Measurements from ENCODE around the gene PIEZO2.

DNA sequence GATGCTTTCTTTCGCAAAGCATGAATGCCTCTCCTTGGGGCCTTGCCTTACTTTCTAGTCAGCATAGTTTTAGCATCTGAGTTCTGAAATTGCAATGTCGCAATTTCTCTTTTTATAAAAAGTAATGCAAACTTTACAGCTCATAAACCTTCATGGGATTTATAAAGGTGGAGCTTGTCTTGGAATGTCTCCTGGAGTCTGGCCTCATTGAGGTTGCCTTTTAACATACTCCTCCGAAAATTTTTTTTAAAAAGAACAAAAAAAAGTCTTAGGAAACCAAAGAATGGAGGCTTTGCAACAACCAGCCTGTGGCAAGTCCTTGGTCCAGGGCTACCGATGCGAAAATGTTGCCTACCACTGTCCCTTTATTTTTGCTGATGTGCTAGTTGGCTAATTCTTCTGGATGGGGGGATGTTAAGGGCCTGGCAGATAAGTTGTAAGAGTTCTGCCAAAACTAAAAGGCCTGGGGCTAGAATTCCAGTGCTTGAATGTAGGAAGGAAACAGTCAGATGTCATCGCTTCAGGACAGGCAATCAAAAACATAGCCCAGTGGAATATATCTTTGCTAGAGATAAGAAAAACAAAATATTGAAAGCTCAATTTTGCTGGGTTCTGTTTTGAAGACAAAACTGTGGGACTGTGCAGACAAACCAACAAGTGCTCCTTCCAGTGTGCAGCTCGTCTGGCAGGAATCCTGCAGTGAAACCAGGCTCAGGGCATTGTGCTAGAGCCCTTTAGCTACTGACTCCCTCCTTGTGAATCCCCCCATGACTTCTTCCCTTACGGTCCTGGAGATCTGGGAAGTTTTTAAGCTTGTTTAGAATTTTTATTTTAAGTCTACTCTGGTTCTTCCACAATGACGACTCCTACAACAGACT lies 213.0 kb downstream of the PIEZO2 start:
- TF ChIP-seq, protein P1, sequence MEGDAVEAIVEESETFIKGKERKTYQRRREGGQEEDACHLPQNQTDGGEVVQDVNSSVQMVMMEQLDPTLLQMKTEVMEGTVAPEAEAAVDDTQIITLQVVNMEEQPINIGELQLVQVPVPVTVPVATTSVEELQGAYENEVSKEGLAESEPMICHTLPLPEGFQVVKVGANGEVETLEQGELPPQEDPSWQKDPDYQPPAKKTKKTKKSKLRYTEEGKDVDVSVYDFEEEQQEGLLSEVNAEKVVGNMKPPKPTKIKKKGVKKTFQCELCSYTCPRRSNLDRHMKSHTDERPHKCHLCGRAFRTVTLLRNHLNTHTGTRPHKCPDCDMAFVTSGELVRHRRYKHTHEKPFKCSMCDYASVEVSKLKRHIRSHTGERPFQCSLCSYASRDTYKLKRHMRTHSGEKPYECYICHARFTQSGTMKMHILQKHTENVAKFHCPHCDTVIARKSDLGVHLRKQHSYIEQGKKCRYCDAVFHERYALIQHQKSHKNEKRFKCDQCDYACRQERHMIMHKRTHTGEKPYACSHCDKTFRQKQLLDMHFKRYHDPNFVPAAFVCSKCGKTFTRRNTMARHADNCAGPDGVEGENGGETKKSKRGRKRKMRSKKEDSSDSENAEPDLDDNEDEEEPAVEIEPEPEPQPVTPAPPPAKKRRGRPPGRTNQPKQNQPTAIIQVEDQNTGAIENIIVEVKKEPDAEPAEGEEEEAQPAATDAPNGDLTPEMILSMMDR (IDR thresholded peaks at IDR 0.05 in 4 of 5, conservative IDR thresholded peaks at IDR 0.05 in 1 of 5): no peak
- no peak for TF ChIP-seq POLR2A (IDR thresholded peaks at IDR 0.05)
